ENCODE data around the gene MARK1. TPM values are rescaled to one million over a fixed set of nuclear protein-coding genes. Genes with fewer than 3 reads are reported as not detected.
"Not testable (repeated sequence)": the region's sequence is repeated elsewhere in the genome, so short reads cannot be mapped to it uniquely, and the experiment has no call there.

Gene MARK1
- total RNA-seq, 2 donors from 2014 or later, result 0.05 to 0.09 TPM

DNA sequence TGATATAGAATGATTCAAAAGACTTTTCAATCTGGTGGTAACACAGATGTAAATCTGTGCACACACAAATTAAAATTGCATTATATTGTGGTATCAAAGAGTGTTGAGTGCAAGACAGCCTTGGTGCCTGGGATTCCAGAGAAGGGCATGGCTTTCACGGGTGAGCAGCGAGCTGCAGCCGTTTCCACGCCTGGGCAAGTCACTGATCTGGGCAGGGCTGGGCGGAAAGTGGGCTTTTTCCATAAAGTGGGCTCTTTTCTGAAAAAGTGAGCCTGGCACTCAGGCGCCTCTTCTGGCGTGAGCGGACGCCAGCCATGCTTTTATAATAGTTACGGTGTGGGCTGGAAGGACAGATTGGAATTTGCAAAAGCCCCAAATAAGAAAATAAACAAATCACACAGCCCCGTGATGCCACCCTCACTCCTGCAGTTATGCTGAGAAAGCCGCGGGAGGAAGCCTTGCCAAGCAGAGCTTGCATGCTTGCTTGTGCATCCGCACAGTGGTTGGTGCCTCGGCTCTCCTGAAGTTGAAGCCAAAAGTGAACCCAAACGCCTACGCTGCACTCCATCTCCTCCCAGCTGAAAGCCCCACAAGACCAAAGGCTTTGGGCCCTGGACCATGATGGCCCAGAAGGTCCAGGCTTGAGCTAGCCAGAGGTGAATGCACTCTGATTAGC is 155.1 kb downstream of the MARK1 start:
- no peaks in the 10 kb centered on the region for H3K36me3 Mint-ChIP-seq (ENCODE audit: low read depth)
- H3K27me3 Mint-ChIP-seq, result peaks cover 2% of the 10 kb centered on the region
- H3K9me3 Mint-ChIP-seq, result no peaks in the 10 kb centered on the region
- no peak overlapping the region for H3K4me3 Mint-ChIP-seq
- no peak for ATAC-seq (replicated peaks)
- H3K27ac Mint-ChIP-seq, result no peak overlapping the region
- no peaks in the 10 kb centered on the region for H3K4me1 Mint-ChIP-seq

DNA sequence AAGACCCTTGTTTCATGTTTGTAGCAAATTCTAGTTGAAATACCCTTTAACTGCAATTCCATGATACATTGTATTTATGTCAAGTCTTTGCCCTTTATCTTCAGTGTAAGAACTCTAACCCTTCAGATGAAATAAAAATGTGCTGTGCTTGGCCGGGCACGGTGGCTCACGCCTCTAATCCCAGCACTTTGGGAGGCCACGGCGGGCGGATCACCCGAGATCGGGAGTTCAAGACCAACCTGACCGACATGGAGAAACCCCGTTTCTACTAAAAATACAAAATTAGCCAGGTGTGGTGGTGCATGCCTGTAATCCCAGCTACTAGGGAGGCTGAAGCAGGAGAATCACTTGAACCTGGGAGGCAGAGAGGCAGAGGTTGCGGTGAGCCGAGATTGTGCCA is 155.8 kb downstream of the MARK1 start:
- not testable (repeated sequence) for ATAC-seq (replicated peaks); H3K27ac Mint-ChIP-seq; H3K4me3 Mint-ChIP-seq; H3K9me3 Mint-ChIP-seq; H3K27me3 Mint-ChIP-seq; H3K4me1 Mint-ChIP-seq; H3K36me3 Mint-ChIP-seq (ENCODE audit: low read depth)

DNA sequence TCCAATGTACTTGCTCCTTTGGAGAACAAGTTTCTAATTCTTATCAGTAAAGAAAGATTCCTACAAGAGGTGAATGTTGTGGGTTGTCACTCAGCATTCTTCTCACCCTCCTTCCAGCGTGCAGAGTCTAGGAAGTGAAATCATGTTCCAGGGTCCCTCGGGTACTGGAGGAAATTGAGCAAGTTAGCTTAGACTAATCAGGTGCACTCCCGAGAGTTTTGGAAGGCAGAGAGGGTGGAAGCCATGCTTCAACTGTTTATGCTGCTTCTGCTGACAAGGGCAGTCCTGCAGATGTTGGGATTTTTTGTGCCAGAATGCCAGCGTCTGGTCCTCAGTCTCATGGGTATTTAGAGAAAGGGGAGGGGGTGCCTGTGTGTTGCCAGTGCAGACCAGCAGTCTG is 157.0 kb downstream of the MARK1 start:
- Mint-ChIP-seq H3K4me3 (no peak overlapping the region), H3K36me3 (ENCODE audit: low read depth) (no peaks in the 10 kb centered on the region), H3K9me3 (no peaks in the 10 kb centered on the region), H3K4me1 (peaks cover 4% of the 10 kb centered on the region), H3K27ac (no peak overlapping the region), H3K27me3 (no peaks in the 10 kb centered on the region)
- ATAC-seq (replicated peaks), result no peak

DNA sequence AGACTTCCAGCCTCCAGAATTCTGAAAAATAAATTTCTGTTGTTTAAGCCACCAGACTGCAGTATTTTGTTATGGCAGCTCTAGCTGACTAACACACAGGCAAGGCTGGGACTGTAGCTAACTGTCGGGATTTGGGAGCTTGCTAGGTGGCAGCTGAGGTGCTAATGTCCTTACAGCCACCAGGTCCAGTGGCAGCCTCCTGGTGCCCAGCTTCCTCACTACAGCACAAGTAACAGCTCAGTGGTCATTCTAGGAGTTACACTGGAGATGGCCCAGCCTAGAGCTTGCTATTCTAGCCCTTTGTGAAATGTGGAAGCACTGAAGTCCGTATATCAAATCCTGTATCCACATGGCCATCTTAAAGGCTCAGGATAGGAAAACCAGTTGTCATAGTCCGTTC is 157.9 kb downstream of the MARK1 start:
- Mint-ChIP-seq H3K36me3 (ENCODE audit: low read depth) (no peaks in the 10 kb centered on the region), H3K4me3 (no peak overlapping the region), H3K9me3 (no peaks in the 10 kb centered on the region), H3K27ac (no peak overlapping the region), H3K4me1 (peaks cover 5% of the 10 kb centered on the region), H3K27me3 (no peaks in the 10 kb centered on the region)
- no peak for ATAC-seq (replicated peaks)

DNA sequence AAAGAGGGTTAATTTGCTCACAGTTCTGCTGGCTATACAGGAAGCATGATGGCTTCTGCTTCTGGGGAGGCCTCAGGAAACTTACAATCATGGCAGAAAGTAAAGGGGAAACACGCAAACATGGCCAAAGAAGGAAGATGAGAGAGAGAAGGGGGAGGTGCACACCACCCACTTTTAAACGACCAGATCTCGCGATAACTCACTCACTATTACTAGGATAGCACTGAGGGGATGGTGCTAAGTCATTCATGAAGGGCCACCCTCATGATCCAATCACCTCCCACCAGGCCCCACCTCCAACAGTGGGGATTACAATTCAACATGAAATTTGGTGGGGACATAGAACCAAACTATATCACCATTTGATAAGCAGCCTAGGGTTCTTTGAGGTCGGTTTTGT is 159.9 kb downstream of the MARK1 start:
- no peaks in the 10 kb centered on the region for H3K9me3 Mint-ChIP-seq
- H3K27ac Mint-ChIP-seq, result no peak overlapping the region
- no peak for ATAC-seq (replicated peaks)
- H3K4me3 Mint-ChIP-seq, result no peak overlapping the region
- H3K36me3 Mint-ChIP-seq (ENCODE audit: low read depth), result no peaks in the 10 kb centered on the region
- H3K4me1 Mint-ChIP-seq, result peaks cover 5% of the 10 kb centered on the region
- peaks cover 4% of the 10 kb centered on the region for H3K27me3 Mint-ChIP-seq

DNA sequence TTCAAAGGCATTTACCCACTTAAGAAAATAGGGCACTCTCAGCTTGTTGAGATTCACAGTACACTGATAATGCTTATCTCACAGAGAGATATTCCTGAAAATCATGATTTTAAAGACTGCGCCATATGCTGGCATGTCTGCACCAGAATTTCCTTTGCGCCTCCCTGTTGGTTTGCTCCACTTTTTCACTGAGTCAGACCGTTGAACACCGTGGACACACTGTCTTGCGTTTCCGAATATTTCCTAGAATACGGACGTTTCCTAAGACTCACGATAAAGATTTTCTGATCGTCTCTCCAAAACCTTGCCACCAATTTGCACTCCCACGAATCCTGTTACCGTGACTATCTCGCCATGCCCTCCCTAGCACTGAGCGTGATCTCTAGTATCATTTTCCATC is 161.7 kb downstream of the MARK1 start:
- Mint-ChIP-seq H3K27ac (no peak overlapping the region), H3K27me3 (peaks cover 4% of the 10 kb centered on the region), H3K4me3 (peak overlapping the region; percentile 71), H3K9me3 (no peaks in the 10 kb centered on the region), H3K36me3 (ENCODE audit: low read depth) (no peaks in the 10 kb centered on the region), H3K4me1 (peaks cover 5% of the 10 kb centered on the region)
- no peak for ATAC-seq (replicated peaks)

DNA sequence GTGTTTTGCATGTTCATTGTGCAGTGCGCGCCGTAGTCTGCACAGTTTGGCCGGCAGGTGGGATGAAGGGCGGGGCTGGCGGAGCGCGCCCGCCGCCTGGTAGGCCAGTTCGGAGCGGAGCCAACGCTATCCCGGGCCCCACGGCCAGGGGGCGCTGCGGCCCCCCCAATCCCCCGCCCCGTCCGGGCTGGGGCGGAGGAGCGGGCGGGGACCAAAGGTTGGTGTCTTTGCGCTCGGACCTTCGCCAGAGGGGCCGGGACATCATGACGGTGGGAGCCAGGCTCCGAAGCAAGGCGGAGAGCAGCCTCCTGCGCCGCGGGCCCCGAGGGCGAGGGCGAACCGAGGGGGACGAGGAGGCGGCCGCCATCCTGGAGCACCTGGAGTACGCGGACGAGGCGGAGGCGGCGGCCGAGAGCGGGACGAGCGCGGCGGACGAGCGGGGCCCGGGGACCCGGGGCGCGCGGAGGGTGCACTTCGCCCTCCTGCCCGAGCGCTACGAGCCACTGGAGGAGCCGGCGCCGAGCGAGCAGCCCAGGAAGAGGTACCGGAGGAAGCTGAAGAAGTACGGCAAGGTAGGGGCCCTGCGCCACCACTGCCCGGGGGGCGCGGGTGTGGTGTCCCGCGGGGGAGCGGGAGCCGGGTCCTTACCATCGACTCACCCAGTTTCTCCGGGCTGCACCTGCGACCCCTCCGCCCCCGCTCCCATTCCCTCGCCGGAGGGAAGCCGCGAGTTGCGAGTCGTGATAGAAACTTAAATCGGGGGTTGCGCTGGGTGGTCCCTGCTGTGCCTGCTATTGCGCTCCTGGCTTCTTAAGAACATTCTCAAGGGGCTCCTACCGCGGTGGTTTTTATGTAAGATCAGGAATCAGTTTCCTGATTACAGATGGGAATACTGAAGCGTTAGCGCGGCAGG is 162.5 kb downstream of the MARK1 start, which contains the start of gene C1orf115:
TSS of gene C1orf115 (plus strand) at position 224 of the 913 bp plus-strand sequence. CDS start at position 264, 40 bp downstream.
- Mint-ChIP-seq H3K36me3 (ENCODE audit: low read depth) (no peaks in the 10 kb centered on the region), H3K27me3 (peaks cover 4% of the 10 kb centered on the region), H3K9me3 (no peaks in the 10 kb centered on the region), H3K4me3 (peak within 1 kb of the TSS; percentile 71), H3K4me1 (peaks cover 5% of the 10 kb centered on the region), H3K27ac (no peak within 1 kb of the TSS)
- ATAC-seq (replicated peaks), result peak; percentile 96

DNA sequence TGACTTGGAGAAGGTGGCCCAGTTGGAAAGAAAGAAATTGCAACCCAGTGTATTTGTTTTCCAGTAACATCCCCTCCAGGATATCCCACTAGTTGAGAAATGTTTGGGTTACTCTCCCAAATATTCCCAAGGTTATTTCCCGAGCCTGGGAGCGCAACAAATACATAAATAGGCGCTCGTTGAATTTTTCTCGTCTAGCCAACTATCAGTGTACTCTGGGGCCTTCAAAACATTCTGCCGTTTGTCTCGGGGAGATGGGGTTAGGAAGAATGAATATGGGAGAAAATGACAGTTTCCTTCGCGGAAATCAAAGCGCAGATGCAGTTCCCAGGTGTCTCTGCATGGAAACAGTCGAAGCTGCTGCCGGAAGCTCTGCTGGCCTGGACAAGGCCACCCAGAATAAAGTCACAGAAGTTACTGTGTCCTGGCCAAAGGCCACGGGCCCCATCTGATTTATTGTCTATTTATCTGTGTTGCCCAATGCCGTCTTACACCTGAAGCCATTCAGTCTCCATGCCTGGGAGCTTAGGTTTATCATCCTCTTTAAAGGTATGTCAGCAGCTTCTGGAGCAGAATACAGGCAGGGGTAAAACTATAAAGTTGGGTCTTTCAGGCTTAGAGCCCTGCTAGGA is 163.2 kb downstream of the MARK1 start:
- H3K4me1 Mint-ChIP-seq, result peaks cover 5% of the 10 kb centered on the region
- H3K27ac Mint-ChIP-seq, result no peak overlapping the region
- H3K9me3 Mint-ChIP-seq, result no peaks in the 10 kb centered on the region
- H3K27me3 Mint-ChIP-seq, result peaks cover 4% of the 10 kb centered on the region
- H3K36me3 Mint-ChIP-seq (ENCODE audit: low read depth), result no peaks in the 10 kb centered on the region
- no peak for ATAC-seq (replicated peaks)
- peak overlapping the region; percentile 71 for H3K4me3 Mint-ChIP-seq

DNA sequence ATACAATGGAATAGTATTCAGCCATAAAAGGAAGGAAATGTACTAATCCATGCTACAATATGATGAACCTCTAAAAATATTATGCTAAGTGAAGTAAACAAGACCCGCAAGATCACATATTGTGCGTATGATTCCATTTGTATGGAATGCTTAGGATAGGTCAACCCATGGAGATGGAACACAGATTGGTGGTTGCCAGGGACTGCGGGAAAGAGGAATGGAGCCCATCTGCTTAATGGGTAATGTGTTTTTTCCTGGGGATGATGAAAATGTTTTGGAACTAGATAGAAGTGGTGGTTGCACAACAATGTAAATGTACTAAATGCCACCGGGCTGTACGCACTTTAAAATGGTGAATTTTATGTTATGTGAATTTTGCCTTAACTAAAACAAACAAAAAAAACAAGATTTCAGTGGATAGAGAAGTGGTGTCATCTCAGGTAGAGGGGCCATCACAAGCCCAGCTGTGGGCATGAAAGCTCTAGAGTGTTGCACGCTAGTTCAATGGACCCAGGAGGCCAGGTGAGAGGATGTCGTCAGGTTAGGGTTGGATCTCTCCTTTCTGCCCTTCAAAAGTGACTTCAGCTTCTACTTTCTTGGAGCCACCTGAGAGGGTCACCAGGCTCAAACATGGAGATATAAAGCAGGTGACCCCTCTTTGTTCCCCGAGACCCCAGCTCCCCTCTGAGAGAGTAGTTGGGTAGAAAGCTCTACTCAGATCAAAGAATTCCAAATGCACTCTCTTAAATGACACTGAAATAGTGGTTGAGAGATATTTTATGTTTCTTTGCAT is 164.7 kb downstream of the MARK1 start:
- no peak overlapping the region for H3K27ac Mint-ChIP-seq
- no peak overlapping the region for H3K4me3 Mint-ChIP-seq
- ATAC-seq (replicated peaks), result no peak
- no peaks in the 10 kb centered on the region for H3K36me3 Mint-ChIP-seq (ENCODE audit: low read depth)
- peaks cover 5% of the 10 kb centered on the region for H3K4me1 Mint-ChIP-seq
- H3K27me3 Mint-ChIP-seq, result peaks cover 4% of the 10 kb centered on the region
- no peaks in the 10 kb centered on the region for H3K9me3 Mint-ChIP-seq

DNA sequence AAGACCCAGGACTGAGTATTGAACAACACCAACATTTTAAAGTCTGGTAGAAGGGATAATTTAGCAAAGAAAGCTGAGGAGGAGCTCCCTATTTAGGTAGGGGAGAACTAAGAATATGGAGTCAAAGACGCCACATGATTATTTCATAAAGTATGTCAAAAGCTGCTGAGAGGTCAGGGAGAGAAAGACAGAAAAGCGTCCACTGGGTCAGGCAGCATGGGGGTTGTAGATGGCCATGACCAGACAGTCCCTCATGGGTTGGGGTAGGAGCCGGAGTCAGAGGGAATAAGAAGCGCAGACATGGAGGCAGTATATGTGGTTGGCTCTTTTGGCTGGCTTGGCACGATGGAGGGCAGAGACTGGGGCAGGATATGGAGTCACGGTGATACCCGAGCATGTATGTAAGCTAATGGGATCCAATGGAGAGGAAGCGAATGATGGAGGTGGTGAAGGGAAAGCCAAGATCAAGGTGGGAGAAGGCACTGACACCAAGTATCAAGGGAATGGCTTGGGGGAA is 167.0 kb downstream of the MARK1 start:
- Mint-ChIP-seq H3K36me3 (ENCODE audit: low read depth) (no peaks in the 10 kb centered on the region), H3K4me1 (peaks cover 1% of the 10 kb centered on the region), H3K4me3 (no peak overlapping the region), H3K9me3 (no peaks in the 10 kb centered on the region), H3K27ac (no peak overlapping the region), H3K27me3 (peaks cover 4% of the 10 kb centered on the region)
- ATAC-seq (replicated peaks), result no peak

DNA sequence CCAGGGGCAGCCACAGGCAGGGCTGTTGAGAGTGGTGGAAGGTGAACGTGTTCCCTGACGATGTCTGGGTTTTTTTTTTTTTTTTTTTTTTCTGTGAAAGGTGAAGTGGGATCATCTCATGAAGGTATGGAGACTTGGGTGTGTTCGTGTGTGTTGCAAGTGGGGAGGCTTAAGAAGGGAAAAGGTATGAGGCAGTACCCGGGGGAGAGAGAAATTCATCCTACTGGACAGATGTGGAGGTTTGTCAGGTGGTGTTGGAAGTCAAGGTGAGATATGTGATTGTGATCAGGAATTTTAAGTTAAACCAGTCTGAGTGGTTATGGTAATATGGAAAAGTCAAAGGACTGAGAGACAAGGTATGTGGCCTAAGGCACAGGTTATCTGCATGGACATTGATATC is 167.5 kb downstream of the MARK1 start:
- no peak overlapping the region for H3K4me3 Mint-ChIP-seq
- no peak overlapping the region for H3K27ac Mint-ChIP-seq
- H3K27me3 Mint-ChIP-seq, result peaks cover 4% of the 10 kb centered on the region
- H3K4me1 Mint-ChIP-seq, result no peaks in the 10 kb centered on the region
- H3K36me3 Mint-ChIP-seq (ENCODE audit: low read depth), result no peaks in the 10 kb centered on the region
- no peak for ATAC-seq (replicated peaks)
- H3K9me3 Mint-ChIP-seq, result no peaks in the 10 kb centered on the region

DNA sequence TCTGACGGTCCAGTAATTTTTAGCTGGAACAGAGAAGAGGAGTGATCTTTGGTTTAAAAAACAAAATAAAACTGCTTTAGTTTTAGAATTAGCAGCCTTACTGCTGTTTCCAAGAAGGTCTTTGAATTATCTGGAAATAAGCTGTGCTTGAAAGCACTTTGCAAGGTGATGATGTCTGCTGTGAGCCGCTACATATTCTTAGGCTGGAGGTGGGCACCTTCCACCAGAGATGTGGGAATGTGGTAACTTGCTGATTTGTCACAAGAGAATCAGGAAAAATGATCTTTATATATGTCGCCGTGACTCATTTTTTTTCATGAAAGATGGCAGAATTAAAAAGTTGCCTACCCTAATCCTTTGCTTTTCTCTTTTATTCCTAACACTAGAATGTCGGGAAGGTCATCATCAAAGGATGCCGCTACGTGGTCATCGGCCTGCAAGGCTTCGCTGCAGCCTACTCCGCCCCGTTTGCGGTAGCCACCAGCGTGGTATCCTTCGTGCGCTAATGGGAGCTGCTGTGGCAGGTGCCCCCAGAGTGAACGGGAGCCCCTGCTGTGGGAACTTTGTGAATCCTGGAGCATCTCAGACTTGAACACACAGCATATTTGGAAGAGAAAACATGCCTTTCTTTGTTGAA is 168.4 kb downstream of the MARK1 start:
- Mint-ChIP-seq H3K4me1 (no peaks in the 10 kb centered on the region), H3K36me3 (ENCODE audit: low read depth) (no peaks in the 10 kb centered on the region), H3K27ac (no peak overlapping the region), H3K4me3 (no peak overlapping the region), H3K27me3 (peaks cover 4% of the 10 kb centered on the region), H3K9me3 (no peaks in the 10 kb centered on the region)
- ATAC-seq (replicated peaks), result no peak

DNA sequence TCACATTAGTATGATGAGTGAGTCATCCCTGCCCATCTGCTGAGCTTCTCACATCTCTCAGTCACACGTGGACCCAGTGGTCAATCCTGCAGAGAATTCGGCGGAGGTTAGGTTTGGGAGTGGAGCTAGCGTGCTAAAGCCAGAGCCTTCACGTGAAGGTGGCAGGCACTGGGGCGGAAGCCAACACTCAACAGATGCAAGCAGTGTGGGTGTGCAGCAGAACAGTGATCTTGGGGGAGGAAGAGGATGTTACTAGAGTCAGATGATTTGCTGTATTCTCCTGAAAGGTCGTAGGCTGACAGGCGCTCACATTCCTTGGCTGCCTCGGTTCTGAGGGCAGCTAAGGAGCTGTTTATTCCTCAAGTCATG is 168.9 kb downstream of the MARK1 start:
- H3K36me3 Mint-ChIP-seq (ENCODE audit: low read depth), result no peaks in the 10 kb centered on the region
- no peak for ATAC-seq (replicated peaks)
- H3K9me3 Mint-ChIP-seq, result no peaks in the 10 kb centered on the region
- peaks cover 4% of the 10 kb centered on the region for H3K27me3 Mint-ChIP-seq
- no peak overlapping the region for H3K4me3 Mint-ChIP-seq
- no peaks in the 10 kb centered on the region for H3K4me1 Mint-ChIP-seq
- H3K27ac Mint-ChIP-seq, result no peak overlapping the region

DNA sequence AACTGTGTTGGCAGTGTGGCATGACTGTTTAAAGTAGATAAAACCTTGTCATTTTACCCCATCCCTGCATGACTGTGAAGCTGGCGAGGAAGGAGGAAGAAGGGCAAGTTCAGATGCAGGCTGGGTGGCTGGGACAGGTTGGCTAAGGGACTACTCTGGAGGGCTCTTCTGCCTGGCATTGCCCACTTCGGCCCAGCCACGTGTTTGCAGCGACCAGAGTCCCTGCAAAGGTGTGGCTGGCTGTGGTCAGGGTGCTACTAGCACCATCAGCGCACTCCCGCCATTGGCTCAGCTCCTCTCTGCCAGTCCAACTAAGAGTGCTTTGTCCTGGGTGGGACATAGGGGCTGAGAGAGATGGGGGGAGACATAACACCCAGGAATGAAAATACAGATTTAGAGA is 169.4 kb downstream of the MARK1 start:
- no peaks in the 10 kb centered on the region for H3K4me1 Mint-ChIP-seq
- peaks cover 7% of the 10 kb centered on the region for H3K27me3 Mint-ChIP-seq
- H3K9me3 Mint-ChIP-seq, result no peaks in the 10 kb centered on the region
- H3K27ac Mint-ChIP-seq, result no peak overlapping the region
- H3K4me3 Mint-ChIP-seq, result no peak overlapping the region
- no peaks in the 10 kb centered on the region for H3K36me3 Mint-ChIP-seq (ENCODE audit: low read depth)
- no peak for ATAC-seq (replicated peaks)
